ENCODE results near the gene KIF18B.

KIF18B gene
- 2.0 to 11.7 (median 5.5) reads per million in 18 experiments for total RNA-seq

- DNase-seq = peak; percentile 95
These were observed at the start of gene KIF18B for GRCh38 chr17:44947461-44948314. KIF18B (minus strand) TSS chr17:44947773; CDS start chr17:44936344, 11,429 bp downstream.

GRCh38 chr17:44996304-44996703 lies 48.7 kb upstream of the KIF18B start:
- no peak for DNase-seq

GRCh38 chr17:44995436-44996001 lies 47.9 kb upstream of the KIF18B start:
- DNase-seq = no peak

GRCh38 chr17:44992242-44992939 lies 44.8 kb upstream of the KIF18B start:
- no peak for DNase-seq

- DNase-seq = no peak
These were observed 43.4 kb upstream of the KIF18B start for GRCh38 chr17:44990994-44991393.

- DNase-seq = no peak
These were observed 42.1 kb upstream of the KIF18B start for GRCh38 chr17:44989552-44990138.

GRCh38 chr17:44988044-44988942 lies 40.7 kb upstream of the KIF18B start:
- no peak for DNase-seq

- DNase-seq = no peak
These were observed 36.0 kb upstream of the KIF18B start for GRCh38 chr17:44983563-44983962.

GRCh38 chr17:44982113-44982702 lies 34.6 kb upstream of the KIF18B start:
- DNase-seq = no peak

GRCh38 chr17:44981221-44981968 lies 33.8 kb upstream of the KIF18B start:
- DNase-seq = no peak

GRCh38 chr17:44979426-44979995 lies 31.9 kb upstream of the KIF18B start:
- DNase-seq = no peak

- DNase-seq = no peak
These were observed 31.2 kb upstream of the KIF18B start for GRCh38 chr17:44978807-44979206.

GRCh38 chr17:44977814-44978550 lies 30.4 kb upstream of the KIF18B start:
- no peak for DNase-seq

- DNase-seq = no peak
These were observed 29.5 kb upstream of the KIF18B start for GRCh38 chr17:44977065-44977464.

GRCh38 chr17:44976206-44976605 lies 28.6 kb upstream of the KIF18B start:
- DNase-seq = no peak

GRCh38 chr17:44972953-44973352 lies 25.4 kb upstream of the KIF18B start:
- DNase-seq = no peak

GRCh38 chr17:44971776-44972483 lies 24.4 kb upstream of the KIF18B start:
- DNase-seq = peak in 1 of 2 donors; percentile 29

GRCh38 chr17:44970136-44970741 lies 22.7 kb upstream of the KIF18B start:
- no peak for DNase-seq

All from inflammatory macrophage (primary cell).